DMS 273 (cell line): Measurements from ENCODE around the gene IL3.

Source experiments
- DNase-seq: peaks from one replicate; lab custom pipeline; 2025; ENCODE audit not compliant: unreplicated experiment; lab: John Stamatoyannopoulos, UW

IL3 gene

DNA sequence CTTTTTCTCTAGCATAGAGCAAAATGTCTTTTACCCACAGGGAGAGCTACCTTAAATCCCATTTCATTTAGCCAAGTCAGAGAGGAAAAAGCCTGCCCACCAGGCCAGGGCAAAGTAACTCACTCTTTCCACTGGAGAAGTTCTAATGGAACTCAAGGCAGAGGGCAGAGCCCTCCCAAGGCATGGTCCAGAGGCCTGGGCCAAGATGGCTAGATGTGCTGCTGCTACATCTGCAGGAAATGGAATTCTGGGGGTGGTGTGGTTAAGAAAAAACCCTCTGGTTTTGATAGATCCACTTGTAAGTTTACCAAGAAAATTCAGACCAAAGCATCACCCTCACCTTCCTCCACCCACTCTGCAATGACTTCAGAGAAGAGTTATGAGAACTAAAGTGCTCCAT, 50.5 kb downstream of the IL3 start:
- DNase-seq = no peak

DNA sequence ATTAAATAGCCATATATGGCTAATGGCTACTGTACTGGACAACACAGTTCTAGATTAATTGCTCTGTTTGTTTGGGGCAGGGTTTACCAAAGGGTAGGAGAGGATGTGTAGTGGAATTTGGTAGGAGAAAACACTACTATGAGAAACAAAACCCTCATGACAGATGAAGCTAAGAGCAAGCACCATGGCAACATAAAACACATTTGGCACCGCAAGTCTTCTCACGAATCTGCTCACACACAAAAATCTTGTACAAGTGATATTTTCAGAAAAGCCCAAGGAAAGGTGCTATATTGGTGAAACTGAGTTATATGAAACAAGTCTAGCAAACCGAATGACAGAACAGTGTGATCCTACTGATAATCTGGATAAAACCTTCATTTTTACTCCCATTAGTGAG, 51.7 kb downstream of the IL3 start:
- DNase-seq = peak; percentile 32
